ENCODE results near the gene NR2F1-AS1. TPM values are rescaled to one million over a fixed set of nuclear protein-coding genes. Genes with fewer than 3 reads are reported as not detected.
A peak's percentile ranks its signal among the peaks of the same experiment; 100 is the strongest.

Gene NR2F1-AS1
- total RNA-seq, 6 experiments from 2014 or later = 22.9 to 26.2 (median 24.8) TPM

DNA sequence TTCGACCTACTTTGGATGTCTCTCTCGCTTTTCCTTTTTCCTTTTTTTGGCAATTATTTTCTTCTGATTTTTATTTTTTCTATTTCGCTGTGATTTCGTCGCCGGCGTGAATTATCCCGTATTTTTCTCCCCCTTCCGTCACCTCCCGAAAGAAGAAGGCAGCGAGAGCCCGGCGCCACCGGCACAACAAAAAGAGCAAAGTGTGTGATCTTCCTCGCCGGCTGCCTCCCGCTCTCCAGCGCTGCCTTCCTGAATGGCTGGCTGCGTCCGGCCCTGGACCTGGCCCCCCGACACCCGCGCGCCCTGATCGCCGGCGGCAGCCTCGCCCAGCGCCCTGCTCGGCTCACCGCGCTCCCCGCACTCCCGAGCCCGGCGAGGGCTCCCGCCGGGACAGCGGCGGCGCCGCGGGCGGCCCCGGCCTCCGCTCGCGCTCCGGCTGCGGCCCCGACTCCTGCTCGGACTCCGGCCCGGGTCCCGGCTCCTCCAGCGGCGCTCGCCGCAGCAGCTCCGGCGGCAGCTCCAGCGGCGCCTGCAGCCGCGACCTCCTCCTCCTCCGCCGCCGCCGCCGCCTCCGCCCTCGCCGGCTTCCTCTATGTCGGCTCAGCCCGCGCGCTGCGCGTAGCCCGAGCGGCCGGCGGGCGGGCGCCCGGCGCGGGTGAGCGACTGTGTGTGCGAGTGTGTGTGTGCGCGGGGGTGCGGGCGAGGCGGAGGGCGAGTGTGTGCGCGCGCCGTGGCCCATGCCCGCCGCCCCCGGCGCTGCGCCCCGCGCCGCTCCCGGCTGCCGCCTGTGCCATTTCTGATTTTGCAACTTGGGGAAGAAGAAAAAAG is 3.0 kb upstream of the NR2F1-AS1 start:
- Mint-ChIP-seq H3K4me3 (no peak overlapping the region; the same call in none of the 2 replicates), H3K27me3 (ENCODE audit: insufficient read depth) (no peaks in the 10 kb centered on the region; the same call in 1 of the 2 replicates), H3K4me1 (ENCODE audit: low read depth) (peaks cover 25% of the 10 kb centered on the region; the same call in 1 of the 2 replicates), H3K9me3 (peaks cover 3% of the 10 kb centered on the region; the same call in 1 of the 2 replicates), H3K36me3 (ENCODE audit: low read depth) (peaks cover 16% of the 10 kb centered on the region), H3K27ac (no peak overlapping the region)
- TF ChIP-seq, protein P1, sequence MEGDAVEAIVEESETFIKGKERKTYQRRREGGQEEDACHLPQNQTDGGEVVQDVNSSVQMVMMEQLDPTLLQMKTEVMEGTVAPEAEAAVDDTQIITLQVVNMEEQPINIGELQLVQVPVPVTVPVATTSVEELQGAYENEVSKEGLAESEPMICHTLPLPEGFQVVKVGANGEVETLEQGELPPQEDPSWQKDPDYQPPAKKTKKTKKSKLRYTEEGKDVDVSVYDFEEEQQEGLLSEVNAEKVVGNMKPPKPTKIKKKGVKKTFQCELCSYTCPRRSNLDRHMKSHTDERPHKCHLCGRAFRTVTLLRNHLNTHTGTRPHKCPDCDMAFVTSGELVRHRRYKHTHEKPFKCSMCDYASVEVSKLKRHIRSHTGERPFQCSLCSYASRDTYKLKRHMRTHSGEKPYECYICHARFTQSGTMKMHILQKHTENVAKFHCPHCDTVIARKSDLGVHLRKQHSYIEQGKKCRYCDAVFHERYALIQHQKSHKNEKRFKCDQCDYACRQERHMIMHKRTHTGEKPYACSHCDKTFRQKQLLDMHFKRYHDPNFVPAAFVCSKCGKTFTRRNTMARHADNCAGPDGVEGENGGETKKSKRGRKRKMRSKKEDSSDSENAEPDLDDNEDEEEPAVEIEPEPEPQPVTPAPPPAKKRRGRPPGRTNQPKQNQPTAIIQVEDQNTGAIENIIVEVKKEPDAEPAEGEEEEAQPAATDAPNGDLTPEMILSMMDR (IDR thresholded peaks at IDR 0.05) = no peak
- DNase-seq = peak; percentile 46

DNA sequence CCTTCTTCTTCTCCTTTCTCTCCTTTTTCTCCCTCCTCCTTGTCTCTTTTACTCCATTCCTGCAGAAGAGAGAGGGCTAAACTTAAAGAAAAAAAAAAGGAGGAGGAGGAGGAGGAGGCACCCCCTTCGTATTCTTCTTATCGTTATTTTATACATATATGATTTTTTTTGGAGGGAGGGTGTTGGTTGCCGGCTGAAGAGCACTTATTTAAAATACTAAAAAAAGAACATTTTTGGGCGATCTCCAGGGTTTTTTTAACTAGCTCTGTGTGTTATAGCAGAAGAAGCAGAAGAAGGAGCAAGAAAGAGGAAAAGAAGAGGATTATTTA is 2.4 kb upstream of the NR2F1-AS1 start:
- Mint-ChIP-seq H3K36me3 (ENCODE audit: low read depth) (peaks cover 11% of the 10 kb centered on the region; the same call in 1 of the 2 replicates), H3K4me1 (ENCODE audit: low read depth) (peaks cover 26% of the 10 kb centered on the region), H3K27ac (no peak overlapping the region), H3K9me3 (no peaks in the 10 kb centered on the region), H3K4me3 (no peak overlapping the region), H3K27me3 (ENCODE audit: insufficient read depth) (no peaks in the 10 kb centered on the region; the same call in 1 of the 2 replicates)
- no peak for DNase-seq
- TF ChIP-seq, protein P1 (IDR thresholded peaks at IDR 0.05) = no peak

DNA sequence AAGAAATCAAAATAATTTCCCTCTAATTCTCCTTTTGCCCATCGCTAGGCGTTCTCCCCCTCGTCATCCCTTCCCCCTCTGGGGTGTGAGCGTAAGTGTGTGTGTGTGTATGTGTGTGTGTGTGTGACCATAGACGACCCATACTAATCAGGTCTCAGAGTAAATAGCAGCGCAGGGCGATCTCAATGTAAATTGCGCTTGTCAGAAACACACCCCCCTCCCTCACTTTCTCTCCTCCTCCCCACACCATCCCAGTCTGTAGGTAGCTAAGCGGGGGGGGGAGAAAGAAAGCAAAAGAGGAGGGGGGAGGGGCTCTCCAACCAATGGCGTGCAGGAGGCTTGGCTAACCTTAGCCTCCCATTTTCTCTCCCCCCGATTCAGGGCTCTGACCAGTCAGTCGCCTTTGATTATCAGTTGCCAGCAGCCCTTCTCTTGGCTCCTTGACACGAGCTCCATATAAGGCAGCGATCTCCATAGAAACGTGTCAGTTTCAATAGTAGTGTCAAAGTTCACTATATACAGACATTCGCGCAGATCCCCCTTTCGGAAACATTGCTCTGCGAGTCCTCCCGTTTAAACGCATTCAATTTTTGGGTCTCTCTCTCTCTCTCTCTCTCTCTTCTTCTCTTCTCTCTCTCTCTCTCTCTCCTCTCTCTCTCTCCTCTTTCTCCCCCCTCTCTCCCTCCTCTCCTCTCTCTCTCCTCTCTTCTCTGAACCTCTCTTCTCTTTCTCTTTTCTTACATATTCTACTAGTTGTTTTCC is 1.8 kb upstream of the NR2F1-AS1 start, which contains the start of gene NR2F1:
TSS of gene NR2F1 (plus strand) at position 546 of the 762 bp plus-strand sequence. CDS start 1,802 bp downstream, outside the sequence.
- Mint-ChIP-seq H3K27ac (no peak within 1 kb of the TSS), H3K9me3 (no peaks in the 10 kb centered on the region), H3K4me3 (no peak within 1 kb of the TSS), H3K27me3 (ENCODE audit: insufficient read depth) (no peaks in the 10 kb centered on the region; the same call in 1 of the 2 replicates), H3K36me3 (ENCODE audit: low read depth) (peaks cover 11% of the 10 kb centered on the region; the same call in 1 of the 2 replicates), H3K4me1 (ENCODE audit: low read depth) (peaks cover 31% of the 10 kb centered on the region)
- peak; percentile 94 for DNase-seq
- TF ChIP-seq, protein P1 (IDR thresholded peaks at IDR 0.05) = no peak

DNA sequence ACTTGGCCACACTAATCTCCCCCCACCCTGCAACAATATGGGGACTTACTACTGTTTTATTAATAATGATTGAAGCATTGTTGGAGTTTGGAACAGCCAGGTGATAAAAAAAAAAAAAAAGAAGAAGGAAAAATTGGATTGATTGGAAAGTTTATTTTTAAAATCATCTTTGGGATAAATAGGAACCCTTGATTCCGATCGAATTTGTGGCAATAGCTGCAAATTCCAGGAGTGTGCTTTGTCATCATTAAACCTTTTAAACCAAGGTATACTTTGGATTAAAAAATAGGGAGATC is 1.1 kb upstream of the NR2F1-AS1 start:
- no peak overlapping the region for H3K4me3 Mint-ChIP-seq
- H3K9me3 Mint-ChIP-seq = no peaks in the 10 kb centered on the region
- no peak overlapping the region for H3K27ac Mint-ChIP-seq
- peaks cover 11% of the 10 kb centered on the region; the same call in 1 of the 2 replicates for H3K36me3 Mint-ChIP-seq (ENCODE audit: low read depth)
- TF ChIP-seq, protein P1 (IDR thresholded peaks at IDR 0.05) = no peak
- H3K4me1 Mint-ChIP-seq (ENCODE audit: low read depth) = peaks cover 32% of the 10 kb centered on the region
- DNase-seq = no peak
- H3K27me3 Mint-ChIP-seq (ENCODE audit: insufficient read depth) = no peaks in the 10 kb centered on the region; the same call in 1 of the 2 replicates

DNA sequence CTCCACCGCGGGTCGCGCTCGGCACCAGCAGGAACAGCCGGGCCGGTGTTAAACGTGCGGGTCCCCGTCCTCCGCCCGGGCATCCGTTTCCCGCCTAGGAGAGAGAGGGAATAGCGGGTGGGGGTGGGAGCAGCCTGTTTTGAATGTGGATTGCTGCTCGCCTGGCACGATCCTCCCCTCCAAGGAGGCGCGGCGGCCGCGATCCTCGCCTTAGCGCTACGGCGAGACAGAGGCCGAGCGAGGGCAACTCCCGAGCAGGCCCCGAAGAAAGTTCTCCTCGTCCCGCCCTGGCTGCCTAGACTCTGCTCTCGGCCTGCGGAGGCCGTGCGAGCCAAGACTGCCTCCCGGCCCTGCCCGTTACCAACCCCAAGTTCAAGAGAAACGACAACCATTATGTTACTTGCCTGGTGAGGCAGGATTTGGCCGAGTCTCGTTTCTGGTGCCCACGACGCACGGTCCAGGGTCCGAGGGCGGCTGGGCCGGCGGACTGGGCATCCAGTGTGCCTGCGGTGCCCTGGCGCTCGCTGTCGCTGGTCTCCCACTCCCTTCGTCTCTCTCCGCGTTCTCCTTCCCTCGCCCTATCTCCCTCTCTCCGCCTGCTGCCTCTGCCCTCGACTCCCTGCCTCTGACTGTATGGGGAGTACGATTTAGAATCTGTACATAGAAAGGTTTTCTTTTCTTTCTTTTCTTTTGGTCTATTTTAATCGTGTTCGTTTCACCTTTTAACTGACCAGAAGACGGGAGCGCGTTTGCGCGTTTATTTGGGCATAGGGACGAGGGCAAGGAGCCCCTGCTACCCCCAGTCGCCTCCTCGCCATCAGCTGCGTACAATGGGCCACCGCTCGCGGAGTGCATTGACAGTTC is 724 bp downstream of the NR2F1-AS1 start:
- TF ChIP-seq, protein P1 (IDR thresholded peaks at IDR 0.05) = no peak
- Mint-ChIP-seq H3K9me3 (no peaks in the 10 kb centered on the region), H3K27me3 (ENCODE audit: insufficient read depth) (no peaks in the 10 kb centered on the region; the same call in 1 of the 2 replicates), H3K27ac (no peak overlapping the region; the same call in 1 of the 2 replicates), H3K4me3 (no peak overlapping the region), H3K36me3 (ENCODE audit: low read depth) (peaks cover 6% of the 10 kb centered on the region; the same call in 1 of the 2 replicates), H3K4me1 (ENCODE audit: low read depth) (peaks cover 32% of the 10 kb centered on the region)
- DNase-seq = no peak

All from HFFc6 (cell line).